Hypothalamus (tissue), 51 donors: ENCODE results near the gene PACS1.
A peak's percentile ranks its signal among the peaks of the same experiment; 100 is the strongest.

ENCODE experiments used
- DNase-seq, 51 donors: peaks; one replicate each; lab custom pipeline; 2025; lab: John Stamatoyannopoulos, UW

The PACS1 gene

GRCh38 chr11:66048547-66049323 lies 21.3 kb upstream of the PACS1 start, which contains the start of gene GAL3ST3:
Gene GAL3ST3 (minus strand): TSS chr11:66049161. CDS start chr11:66045415, 3,746 bp downstream.
- DNase-seq, result peak in 9 of 51 donors; percentile 7 to 39 (median 23)

DNA sequence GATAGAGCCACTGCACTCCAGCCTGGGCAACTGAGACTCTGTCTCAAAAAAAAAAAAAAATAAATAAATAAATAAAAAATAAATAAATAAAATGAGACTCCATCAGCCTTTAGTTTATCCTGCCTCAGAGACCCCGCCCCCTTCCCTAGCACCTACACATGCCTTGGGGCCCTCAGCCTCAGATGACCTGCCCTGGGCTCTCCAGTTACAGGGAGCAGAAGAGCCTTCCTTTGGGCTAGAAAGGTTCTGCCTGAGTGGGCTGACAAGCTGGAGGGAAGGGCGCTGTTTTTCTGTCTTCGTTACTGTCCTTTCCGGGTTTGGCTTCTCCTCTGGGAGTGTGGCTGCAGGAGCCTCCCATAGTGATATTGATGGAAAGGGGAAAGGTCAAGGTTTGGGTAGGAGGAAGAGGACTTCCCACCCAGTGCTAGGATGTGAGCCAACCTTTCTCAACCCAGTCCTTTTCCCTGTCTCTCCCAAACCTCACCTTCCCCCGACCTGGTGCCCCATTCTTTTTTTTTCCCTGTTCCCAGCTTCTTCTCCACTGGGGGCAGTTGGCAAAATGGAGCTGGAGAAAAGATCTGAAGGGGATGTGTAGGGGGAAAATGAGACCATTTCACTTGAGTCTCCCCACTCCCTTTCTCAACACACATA lies 19.4 kb upstream of the PACS1 start:
- DNase-seq, result no peak

DNA sequence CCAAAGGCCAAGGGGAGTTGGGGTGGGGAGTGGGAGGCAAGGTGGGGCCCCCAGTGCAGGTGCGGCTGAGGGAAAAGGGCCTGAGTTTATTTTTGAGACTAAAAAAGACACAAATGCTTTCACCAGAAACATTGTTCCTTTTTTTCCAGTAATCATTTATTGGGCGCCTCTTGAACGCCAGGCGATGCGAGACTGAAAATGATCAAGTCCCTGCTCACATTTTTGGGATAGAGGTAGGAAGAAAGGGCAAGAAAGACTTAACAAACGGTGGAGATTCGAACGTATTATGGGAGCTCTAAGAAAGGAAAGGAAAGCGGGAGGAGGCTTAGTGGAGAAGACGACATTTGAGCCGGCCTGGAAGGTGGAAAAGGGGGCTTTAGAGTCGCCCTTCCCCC lies 18.7 kb upstream of the PACS1 start:
- DNase-seq, result peak in 1 of 51 donors; percentile 26

- DNase-seq, result peak; percentile 54 to 100 (median 97)
Observed at GRCh38 chr11:66051766-66052663, 18.1 kb upstream of the PACS1 start, which contains the start of gene SF3B2. Gene SF3B2 (plus strand): TSS chr11:66052364. CDS start chr11:66052385, 21 bp downstream.

DNA sequence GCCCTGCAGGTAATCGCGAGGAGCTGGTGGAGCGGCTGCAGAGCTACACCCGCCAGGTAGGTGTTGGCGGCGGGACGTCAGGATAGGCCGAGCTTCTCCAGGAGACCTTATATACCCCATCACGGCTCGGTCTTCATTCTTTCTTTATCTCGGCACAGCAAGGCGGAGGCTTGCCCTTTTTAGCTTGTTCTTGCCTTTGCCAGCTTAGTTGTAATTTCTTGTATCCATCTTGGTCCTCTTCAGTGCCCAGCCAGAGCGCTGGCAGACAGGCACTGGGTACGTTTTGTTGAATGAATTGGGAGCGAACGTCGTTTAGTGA lies 17.4 kb upstream of the PACS1 start:
- DNase-seq, result no peak

DNA sequence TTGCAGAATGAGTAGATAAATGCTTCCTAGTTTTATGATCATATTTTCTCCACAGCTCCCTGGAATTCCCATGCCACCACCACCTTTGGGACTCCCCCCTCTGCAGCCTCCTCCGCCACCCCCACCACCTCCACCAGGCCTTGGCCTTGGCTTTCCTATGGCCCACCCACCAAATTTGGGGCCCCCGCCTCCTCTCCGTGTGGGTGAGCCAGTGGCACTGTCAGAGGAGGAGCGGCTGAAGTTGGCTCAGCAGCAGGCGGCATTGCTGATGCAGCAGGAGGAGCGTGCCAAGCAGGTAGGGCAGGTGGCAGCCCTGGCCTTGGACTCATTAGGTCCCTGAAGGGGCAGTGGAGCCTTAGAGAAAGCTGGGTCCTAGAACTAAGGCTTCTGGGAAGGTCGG lies 15.1 kb upstream of the PACS1 start:
- DNase-seq, result no peak

DNA sequence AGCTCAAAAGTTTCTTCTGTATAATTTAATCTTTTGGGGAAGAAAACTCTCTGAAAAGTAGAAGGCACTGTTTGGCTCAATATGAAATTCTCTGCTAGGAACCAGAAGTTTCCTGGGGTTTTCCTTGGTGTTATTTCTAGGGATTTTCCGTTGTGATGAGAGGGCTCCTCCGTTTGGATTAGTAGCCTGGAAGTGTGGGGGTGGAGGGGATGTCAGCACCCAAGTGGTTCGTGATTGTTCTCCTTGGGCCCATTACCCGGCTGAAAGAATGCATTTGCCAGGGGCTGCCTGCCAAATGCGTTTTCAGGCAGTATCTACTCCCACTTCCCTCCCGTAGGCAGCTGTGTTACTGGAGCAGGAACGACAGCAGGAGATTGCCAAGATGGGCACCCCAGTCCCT lies 13.6 kb upstream of the PACS1 start:
- peak in 1 of 51 donors; percentile 55 for DNase-seq

GRCh38 chr11:66059966-66060680 lies 9.9 kb upstream of the PACS1 start:
- no peak for DNase-seq

DNA sequence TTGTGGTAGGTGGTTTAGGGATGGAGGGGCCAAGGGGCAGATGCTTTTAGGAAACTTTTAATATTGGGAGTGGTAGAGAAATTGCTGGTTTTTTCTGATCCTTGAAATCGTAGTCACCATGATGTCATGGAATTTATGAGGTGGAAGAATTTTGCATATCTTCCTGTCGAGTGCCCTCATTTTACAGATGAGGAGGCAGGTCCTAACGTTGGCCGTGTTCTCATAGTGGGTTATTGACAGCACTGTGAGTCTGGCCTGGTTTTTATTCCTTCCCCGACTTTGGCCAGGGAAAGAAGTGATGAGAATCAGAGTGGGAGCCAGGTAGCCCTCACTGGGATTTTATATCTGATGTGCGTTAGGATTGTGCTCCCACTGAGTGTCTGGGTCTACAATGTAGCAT lies 8.8 kb upstream of the PACS1 start:
- DNase-seq, result no peak

- no peak for DNase-seq
Observed at GRCh38 chr11:66062408-66062807, 7.7 kb upstream of the PACS1 start.

DNA sequence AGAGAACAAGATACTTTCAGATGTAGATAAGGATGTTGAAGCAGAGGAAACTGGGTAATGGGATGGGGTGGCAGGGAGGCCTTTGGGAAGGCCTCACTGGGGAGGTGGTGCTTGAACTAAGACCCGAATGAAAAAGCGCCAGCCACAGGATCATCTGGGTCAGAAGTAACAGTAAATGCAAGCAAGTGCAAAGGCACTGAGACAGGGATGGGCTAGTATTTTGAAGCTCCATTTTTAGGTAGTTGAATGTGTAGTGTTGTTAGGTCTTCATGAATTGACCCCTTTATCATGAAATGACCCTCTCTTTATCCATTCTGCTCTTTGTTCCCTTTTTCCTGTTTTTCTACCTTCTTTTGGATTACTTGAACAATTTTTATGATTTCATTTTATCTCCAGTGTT lies 6.2 kb upstream of the PACS1 start:
- DNase-seq, result no peak

DNA sequence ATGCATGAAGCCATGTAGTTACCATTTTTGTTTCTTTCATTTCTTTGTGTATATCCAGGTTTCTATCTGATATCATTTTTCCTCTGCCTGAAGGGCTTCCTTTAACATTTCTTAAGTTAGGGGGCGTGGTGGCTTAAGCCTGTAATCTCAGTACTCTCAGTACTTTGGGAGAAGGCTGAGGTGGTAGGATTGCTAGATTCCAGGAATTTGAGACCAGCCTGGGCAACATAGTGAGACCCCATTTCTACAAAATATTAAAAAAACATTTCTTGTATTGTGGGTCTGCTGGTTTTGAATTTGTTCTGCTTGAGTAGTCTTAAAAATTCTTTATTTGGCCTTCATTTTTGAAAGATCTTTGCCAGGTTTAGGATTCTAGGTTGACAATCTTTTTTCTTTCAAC lies 5.5 kb upstream of the PACS1 start:
- DNase-seq, result no peak

DNA sequence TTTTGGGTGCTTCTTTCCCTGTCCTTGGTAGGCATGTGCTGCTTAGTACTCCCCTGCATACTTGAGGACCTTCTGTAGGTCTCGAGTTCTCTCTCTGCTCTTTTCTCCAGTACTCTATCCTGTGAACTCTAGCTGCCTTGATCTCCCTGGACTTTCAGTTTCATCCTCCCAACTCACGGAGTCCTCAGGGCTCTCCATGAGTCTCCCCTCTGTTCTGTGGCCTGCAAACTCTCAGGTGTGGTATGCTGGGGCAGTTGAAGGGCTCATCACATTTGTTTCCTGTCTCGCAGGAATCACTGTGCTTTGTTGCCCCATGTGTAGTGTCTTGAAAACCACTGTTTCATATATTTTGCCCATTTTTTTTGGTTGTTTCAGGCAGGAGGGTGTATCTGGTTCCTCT lies 3.3 kb upstream of the PACS1 start:
- no peak for DNase-seq

DNA sequence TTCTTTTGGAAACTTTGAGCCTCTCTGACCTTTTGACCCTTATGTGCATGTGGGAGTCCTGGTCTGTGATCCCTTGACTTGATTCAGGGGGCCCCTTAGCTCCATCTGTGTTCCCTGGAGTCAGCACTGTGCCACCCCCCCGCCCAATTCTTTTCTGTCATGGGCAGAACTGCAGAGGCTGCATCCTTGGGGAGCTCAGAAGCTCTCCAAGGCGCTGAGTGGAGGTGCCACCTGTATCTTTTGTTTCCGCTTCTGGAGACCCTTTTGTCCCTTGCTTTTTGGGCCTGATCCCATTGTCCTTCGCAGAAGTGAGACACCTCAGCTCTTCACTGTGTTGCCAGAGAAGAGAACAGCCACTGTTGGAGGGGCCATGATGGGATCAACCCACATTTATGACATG lies 2.4 kb upstream of the PACS1 start:
- no peak for DNase-seq

GRCh38 chr11:66068154-66068821 lies 1.8 kb upstream of the PACS1 start:
- DNase-seq, result peak in 38 of 51 donors; percentile 11 to 75 (median 44)

DNA sequence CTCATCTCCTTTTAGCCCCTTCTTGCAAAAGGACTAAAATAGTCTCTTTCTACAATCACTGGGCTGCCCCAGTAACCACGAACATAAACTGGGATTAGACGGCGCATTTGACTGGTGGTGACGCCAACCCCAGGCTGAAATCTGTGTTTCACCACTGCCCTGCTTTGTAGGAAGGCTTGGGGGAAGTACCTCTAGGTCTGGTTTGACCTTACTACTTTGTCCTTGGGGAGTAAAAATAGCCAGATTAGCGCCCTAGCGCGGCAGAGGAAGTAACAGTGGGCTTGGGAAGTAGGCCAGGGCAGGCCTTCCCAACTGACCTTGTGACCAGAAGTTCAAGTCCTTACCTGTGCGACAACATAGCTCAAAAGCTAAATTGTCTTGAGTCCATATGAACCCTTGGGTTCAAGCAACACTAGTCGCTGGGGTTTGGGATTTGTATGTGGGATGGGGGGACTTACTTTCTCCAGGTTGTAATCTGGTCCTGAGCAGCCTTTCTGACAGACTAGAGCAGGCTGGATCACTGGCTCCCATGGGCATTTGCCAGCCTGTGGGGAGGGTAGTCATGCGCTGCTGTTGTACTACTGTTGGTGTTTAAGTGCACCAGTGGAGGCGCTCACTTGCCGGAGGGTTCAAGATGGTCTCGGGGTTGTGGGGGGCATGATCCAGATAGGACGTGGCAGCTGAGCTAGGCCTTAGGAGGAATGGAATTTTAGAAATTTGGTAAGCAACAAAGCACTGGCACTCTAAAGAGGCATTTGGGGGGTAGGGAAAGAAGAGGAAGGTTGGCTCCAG lies 953 bp upstream of the PACS1 start:
- DNase-seq, result peak in 22 of 51 donors; percentile 13 to 71 (median 44)

DNA sequence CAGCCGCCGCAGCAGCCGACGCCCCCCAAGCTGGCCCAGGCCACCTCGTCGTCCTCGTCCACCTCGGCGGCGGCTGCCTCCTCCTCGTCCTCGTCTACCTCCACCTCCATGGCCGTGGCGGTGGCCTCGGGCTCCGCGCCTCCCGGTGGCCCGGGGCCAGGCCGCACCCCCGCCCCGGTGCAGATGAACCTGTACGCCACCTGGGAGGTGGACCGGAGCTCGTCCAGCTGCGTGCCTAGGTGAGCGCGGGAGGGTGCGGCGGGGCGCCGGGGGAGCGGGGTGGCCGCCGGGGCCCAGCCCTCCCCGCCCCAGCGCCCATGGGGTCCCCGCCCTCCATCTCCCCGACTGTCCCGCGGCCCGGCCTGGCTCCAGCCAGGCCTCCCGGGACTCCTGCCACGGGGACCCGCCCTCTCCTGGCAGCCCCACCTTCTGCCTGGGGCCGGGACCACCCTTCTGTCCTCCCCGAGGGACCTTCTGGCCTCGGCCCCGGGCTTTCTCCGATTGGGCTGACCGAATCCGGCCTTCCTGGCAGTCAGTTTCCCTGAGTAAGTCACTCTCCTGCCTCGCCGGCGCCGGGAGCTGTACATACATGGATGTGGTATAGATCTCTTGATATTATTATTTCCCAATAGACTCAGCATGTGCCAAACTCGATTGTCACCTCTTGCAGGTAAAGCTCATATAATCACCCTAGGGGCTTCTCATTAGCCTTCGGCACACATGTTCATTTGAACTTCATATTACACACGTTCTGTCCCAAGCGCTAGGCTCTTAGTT lies 720 bp downstream of the PACS1 start:
- DNase-seq, result peak in 23 of 51 donors; percentile 5 to 46 (median 26)

DNA sequence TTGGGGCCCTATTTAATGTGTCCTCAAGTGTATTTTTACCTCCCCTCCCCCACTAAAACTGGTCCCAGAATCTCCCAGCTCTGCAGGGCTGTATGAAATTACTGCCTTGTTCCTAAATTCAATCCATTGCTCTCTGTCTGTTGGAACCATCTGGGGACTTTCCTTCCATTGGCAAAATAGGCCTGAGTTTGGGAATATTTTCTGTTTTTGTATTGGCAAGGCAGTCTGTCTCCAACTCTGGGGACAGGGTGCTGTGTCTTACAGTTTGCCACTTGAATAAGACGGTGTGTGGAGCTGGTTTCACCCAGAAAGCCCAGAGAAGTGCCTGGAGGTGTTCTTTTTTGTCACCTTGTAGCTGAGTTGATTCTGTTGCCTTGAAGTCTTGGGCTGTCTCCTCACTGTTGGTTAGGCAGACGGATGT lies 1.3 kb downstream of the PACS1 start:
- peak in 1 of 51 donors; percentile 43 for DNase-seq
